BE2C (cell line): ENCODE results near the gene CCDC141.

Source experiments
- DNase-seq: peaks from one replicate; pipeline ENCODE4 v3.0.0-alpha.2; 2020
- H3K27me3 ChIP-seq: fragments of 250-450 bp; sonication (Bioruptor Pico); 2 replicates; pipeline ENCODE4 v1.5.1; 2020; ENCODE audit warnings: mild to moderate bottlenecking
- H3K36me3 ChIP-seq: fragments of 250-450 bp; sonication (Bioruptor Pico); 2 replicates; pipeline ENCODE4 v1.5.1; 2020; ENCODE audit warnings: mild to moderate bottlenecking
- H3K4me1 ChIP-seq: fragments of 250-450 bp; sonication (Bioruptor Pico); 2 replicates; pipeline ENCODE4 v1.5.1; 2020
- H3K4me3 ChIP-seq: 2 replicates; pipeline ENCODE4 v1.5.1; 2011; ENCODE audit warnings: low read depth, low read length
- H3K9me3 ChIP-seq: fragments of 250-450 bp; sonication (Bioruptor Pico); 2 replicates; pipeline ENCODE4 v1.5.1; 2020
- TF ChIP-seq, protein P1 (sequence below): IDR thresholded peaks from 2 replicates; pipeline ENCODE4 v1.5.1; 2012; ENCODE audit warnings: mild to moderate bottlenecking, low read depth, low read length

CCDC141 gene

GRCh38 chr2:178819147-178819875 is 230.6 kb downstream of the CCDC141 start:
- Histone ChIP-seq H3K9me3 (no peaks in the 10 kb centered on the region), H3K4me3 (no peak overlapping the region)
- no peak for DNase-seq

GRCh38 chr2:178811901-178812300 is 238.0 kb downstream of the CCDC141 start:
- H3K27me3 ChIP-seq, result no peaks in the 10 kb centered on the region
- H3K4me3 ChIP-seq, result no peak overlapping the region
- TF ChIP-seq, protein P1, sequence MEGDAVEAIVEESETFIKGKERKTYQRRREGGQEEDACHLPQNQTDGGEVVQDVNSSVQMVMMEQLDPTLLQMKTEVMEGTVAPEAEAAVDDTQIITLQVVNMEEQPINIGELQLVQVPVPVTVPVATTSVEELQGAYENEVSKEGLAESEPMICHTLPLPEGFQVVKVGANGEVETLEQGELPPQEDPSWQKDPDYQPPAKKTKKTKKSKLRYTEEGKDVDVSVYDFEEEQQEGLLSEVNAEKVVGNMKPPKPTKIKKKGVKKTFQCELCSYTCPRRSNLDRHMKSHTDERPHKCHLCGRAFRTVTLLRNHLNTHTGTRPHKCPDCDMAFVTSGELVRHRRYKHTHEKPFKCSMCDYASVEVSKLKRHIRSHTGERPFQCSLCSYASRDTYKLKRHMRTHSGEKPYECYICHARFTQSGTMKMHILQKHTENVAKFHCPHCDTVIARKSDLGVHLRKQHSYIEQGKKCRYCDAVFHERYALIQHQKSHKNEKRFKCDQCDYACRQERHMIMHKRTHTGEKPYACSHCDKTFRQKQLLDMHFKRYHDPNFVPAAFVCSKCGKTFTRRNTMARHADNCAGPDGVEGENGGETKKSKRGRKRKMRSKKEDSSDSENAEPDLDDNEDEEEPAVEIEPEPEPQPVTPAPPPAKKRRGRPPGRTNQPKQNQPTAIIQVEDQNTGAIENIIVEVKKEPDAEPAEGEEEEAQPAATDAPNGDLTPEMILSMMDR, result no peak
- H3K36me3 ChIP-seq, result no peaks in the 10 kb centered on the region
- H3K9me3 ChIP-seq, result no peaks in the 10 kb centered on the region
- no peak for DNase-seq
- H3K4me1 ChIP-seq, result no peaks in the 10 kb centered on the region

More at GRCh38 chr2:178819147-178819875, 230.6 kb downstream of the CCDC141 start:
- TF ChIP-seq, protein P1, result no peak
- H3K27me3 ChIP-seq, result no peaks in the 10 kb centered on the region
- no peaks in the 10 kb centered on the region for H3K36me3 ChIP-seq
- no peaks in the 10 kb centered on the region for H3K4me1 ChIP-seq

DNA sequence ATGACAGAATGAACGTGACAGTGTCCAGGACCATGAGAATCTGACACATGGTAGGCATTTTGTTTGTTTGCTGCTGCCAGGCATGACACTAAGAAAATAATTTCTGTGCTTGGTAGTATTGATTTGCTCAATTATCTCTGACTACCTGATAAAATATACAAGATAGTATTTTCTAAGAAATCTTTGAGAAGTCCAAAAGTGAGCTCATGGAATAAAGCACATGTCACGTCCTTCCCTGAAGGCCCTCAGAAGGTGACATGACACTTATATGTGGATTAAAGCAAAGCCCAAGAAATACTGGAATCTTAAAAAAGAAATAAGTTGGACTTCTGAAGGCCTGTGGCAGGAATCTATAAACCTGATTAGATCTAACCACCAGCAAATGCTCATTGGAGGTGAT is 238.9 kb downstream of the CCDC141 start:
- TF ChIP-seq, protein P1, result no peak
- H3K4me1 ChIP-seq, result no peaks in the 10 kb centered on the region
- H3K4me3 ChIP-seq, result no peak overlapping the region
- H3K9me3 ChIP-seq, result no peaks in the 10 kb centered on the region
- DNase-seq, result no peak
- no peaks in the 10 kb centered on the region for H3K27me3 ChIP-seq
- H3K36me3 ChIP-seq, result no peaks in the 10 kb centered on the region

DNA sequence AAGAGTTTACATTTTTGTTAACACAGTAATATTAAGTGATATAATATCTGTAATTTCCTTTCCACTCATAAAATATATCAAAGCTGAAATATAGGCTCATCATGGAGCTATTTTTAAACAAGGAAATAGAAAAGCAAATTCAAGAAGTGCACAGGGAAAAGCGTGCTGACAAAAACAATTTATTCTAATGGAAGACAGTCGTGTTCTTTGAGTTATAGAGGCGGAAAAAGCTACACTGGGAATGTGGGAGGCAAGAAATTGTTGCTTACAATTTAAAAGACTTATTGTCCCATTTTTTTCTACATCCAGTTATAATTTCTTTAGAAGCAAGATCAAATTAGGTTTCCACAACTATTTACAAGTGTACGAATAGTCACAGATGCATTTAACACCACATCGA is 239.5 kb downstream of the CCDC141 start:
- TF ChIP-seq, protein P1, result no peak

GRCh38 chr2:178807227-178808008 is 242.5 kb downstream of the CCDC141 start, which contains the start of gene TTN:
TSS of gene TTN (minus strand) at chr2:178807423. CDS start at chr2:178804642, 2,781 bp downstream.
- no peaks in the 10 kb centered on the region for H3K36me3 ChIP-seq
- no peak within 1 kb of the TSS for H3K4me3 ChIP-seq
- H3K4me1 ChIP-seq, result no peaks in the 10 kb centered on the region
- H3K9me3 ChIP-seq, result no peaks in the 10 kb centered on the region
- no peak for DNase-seq
- TF ChIP-seq, protein P1, result no peak
- no peaks in the 10 kb centered on the region for H3K27me3 ChIP-seq

More for the DNA sequence above, 239.5 kb downstream of the CCDC141 start:
- no peaks in the 10 kb centered on the region for H3K36me3 ChIP-seq
- no peaks in the 10 kb centered on the region for H3K27me3 ChIP-seq
- H3K4me1 ChIP-seq, result no peaks in the 10 kb centered on the region
- no peaks in the 10 kb centered on the region for H3K9me3 ChIP-seq
- H3K4me3 ChIP-seq, result no peak overlapping the region
- no peak for DNase-seq

DNA sequence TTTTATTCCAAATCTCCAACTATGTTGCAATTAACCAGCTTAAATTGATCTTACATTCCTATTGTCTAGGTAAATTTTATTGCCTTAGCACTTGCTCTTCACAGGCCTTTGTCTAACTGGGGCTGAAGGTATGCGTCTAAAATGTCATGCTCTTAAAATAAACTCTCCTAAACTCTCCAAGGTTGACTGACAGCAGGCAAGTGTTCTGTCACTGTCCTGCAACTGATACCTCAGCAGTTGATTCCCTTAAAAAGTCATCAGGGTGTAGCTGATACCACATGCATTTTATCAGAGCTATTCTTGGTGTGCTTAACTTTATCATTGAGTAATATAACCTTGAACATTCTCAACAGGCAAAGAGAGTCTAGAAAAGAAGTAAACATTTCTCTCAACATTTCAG is 243.4 kb downstream of the CCDC141 start:
- TF ChIP-seq, protein P1, result no peak
- no peaks in the 10 kb centered on the region for H3K36me3 ChIP-seq
- H3K4me3 ChIP-seq, result no peak overlapping the region
- H3K9me3 ChIP-seq, result no peaks in the 10 kb centered on the region
- H3K27me3 ChIP-seq, result no peaks in the 10 kb centered on the region
- H3K4me1 ChIP-seq, result no peaks in the 10 kb centered on the region
- no peak for DNase-seq
